ACC112 (cell line): Measurements from ENCODE around the gene SP8.

Experiments used
- H2AFZ ChIP-seq: fragments of 200-600 bp; sonication (generic); one replicate; pipeline ENCODE4 v1.6.0; 2017; ENCODE audit warnings: antibody characterized with exemption, low read length; ENCODE audit not compliant: unreplicated experiment
- H3K27ac ChIP-seq: fragments of 200-600 bp; sonication (generic); 2 replicates; pipeline ENCODE4 v1.5.1; 2014; ENCODE audit warnings: low read depth, mild to moderate bottlenecking, antibody characterized with exemption, low read length, moderate library complexity
- H3K27me3 ChIP-seq: fragments of 200-600 bp; sonication (generic); 2 replicates; pipeline ENCODE4 v1.6.1; 2014; ENCODE audit warnings: mild to moderate bottlenecking, antibody characterized with exemption, low read length, moderate library complexity, mixed read lengths; ENCODE audit not compliant: insufficient read depth
- H3K36me3 ChIP-seq: fragments of 200-600 bp; sonication (generic); 2 replicates; pipeline ENCODE4 v1.6.1; 2016; ENCODE audit warnings: mild to moderate bottlenecking, antibody characterized with exemption, low read length, moderate library complexity, mixed read lengths; ENCODE audit not compliant: insufficient read depth
- H3K4me1 ChIP-seq: fragments of 200-600 bp; sonication (generic); one replicate; pipeline ENCODE4 v1.6.1; 2016; ENCODE audit warnings: low read length, mixed read lengths; ENCODE audit not compliant: insufficient read depth, unreplicated experiment, control insufficient read depth
- H3K4me3 ChIP-seq: fragments of 200-600 bp; sonication (generic); 2 replicates; pipeline ENCODE4 v1.5.1; 2014; ENCODE audit warnings: mild to moderate bottlenecking, low read depth, low read length
- H3K79me2 ChIP-seq: fragments of 200-600 bp; sonication (generic); one replicate; pipeline ENCODE4 v1.6.0; 2016; ENCODE audit warnings: low read length; ENCODE audit not compliant: control insufficient read depth, unreplicated experiment, insufficient read depth

The SP8 gene

GRCh38 chr7:20735346-20736065 is 51.2 kb downstream of the SP8 start:
- Histone ChIP-seq H2AFZ (no peak overlapping the region), H3K27me3 (peaks cover 18% of the 10 kb centered on the region; the same call in 1 of the 2 replicates), H3K36me3 (no peaks in the 10 kb centered on the region), H3K27ac (no peak overlapping the region), H3K4me1 (no peaks in the 10 kb centered on the region), H3K79me2 (no peaks in the 10 kb centered on the region), H3K4me3 (no peak overlapping the region)
